CD4-positive, alpha-beta T cell treated with Interferon gamma for 1 hour (primary cell): ENCODE results near the gene HRCT1.
A peak's percentile ranks its signal among the peaks of the same experiment; 100 is the strongest.
"Not testable (repeated sequence)": the region's sequence is repeated elsewhere in the genome, so short reads cannot be mapped to it uniquely, and the experiment has no call there.

Experiments
- DNase-seq: peaks from one replicate; pipeline ENCODE4 v3.0.0-alpha.2; 2020

Gene HRCT1

DNA sequence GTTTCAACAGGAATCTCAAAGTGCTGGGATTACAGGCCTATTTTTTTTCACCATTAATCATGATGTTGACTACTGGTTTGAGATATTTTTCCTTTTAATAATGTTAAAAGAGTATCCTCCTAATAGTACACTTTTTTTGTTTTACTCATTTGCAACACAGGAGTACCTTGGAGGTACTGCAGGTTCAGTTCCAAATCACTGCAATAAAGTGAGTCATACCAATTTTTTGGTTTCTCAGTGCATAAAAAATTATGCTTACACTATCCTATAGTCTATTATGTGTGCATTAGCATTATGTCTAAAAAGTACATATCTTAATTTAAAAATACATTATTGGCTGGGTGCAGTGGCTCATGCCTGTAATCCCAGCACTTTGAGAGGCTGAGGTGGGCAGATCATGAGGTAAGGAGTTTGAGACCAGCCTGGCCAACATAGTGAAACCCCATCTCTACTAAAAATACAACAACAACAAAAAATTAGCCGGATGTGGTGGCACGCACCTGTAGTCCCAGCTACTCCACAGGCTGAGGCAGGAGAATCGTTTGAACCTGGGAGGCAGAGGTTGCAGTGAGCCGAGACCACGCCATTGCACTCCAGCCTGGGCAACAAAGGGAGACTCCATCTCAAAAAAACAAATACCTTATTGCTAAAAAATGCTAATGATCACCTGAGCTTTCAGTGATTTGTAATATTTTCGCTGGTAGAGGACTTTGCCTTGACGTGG is 8.5 kb upstream of the HRCT1 start:
- DNase-seq: not testable (repeated sequence)

- DNase-seq: no peak
Measured at GRCh38 chr9:35898337-35898736, 7.7 kb upstream of the HRCT1 start.

DNA sequence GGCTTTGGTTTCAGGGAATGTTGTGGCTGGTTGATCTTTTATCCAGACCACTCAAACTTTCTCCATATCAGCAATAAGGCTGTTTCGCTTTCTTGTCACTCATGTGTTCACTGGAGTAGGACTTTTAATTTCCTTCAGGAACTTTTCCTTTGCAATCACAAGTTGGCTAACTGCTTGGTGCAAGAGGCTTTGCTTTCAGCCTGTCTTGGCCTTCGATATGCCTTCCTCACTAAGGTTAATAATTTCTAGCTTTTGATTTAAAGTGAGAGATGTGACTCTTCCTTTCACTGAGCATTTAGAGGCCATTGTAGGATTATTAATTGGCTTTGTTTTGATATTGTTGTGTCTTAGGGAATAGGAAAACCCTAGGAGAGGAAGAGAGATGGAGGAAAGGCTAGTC is 7.0 kb upstream of the HRCT1 start:
- DNase-seq: no peak

DNA sequence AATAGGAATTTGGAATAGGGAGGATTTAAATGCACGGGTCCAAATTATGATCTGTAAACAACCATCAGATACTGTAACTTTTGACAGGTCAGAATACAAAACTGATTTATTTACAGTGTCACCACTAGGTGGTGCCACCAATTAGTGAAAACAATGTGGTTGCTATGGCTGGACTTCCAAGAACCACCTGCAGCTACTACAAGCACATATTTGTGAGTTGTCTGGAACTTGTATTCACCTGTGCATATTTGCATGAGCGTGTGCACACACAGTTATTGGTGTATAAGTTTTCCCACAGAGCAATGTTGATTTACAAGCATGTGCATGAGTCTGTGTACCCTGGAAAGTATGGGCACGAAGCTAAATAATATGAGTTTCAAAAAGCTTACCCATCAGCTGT is 3.0 kb upstream of the HRCT1 start:
- peak; percentile 18 for DNase-seq

GRCh38 chr9:35904338-35904737 is 1.7 kb upstream of the HRCT1 start:
- DNase-seq: no peak

DNA sequence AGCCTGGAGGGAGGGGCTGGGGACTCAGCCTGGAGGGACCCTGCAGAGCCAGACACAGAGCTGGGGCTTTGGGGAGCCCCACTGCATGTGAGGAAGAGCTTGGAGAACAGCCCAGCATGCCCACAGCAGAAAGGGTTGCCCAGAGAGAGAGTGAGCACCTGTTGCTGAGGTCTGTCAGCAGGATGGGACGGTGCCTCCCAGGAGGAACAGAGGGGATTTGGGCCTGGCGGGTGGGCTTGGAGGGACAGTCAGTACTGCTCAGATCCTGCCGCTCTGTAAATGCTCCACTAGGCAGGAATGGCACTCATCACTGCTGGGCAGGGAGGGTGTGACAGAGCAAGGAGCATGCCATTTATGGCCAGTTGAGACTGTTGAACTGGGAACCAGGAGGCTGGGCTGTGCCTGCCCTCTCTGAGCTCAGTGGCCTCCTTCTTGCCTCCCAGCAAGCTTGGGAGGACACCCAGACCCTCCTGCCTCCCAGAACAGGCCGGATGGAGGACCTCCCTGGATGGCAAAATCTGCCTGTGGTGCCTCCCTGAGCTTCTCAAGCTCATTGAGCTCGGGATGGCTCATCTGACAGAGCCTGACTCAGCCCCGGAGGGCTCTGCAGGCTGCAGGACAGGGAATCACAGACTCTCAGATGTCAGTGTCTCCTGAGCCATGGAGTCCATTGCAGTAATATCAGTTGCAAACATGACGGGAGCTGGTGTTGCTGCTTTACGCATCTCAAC is 786 bp upstream of the HRCT1 start:
- DNase-seq: no peak

GRCh38 chr9:35906923-35907699 is 1.1 kb downstream of the HRCT1 start:
- no peak for DNase-seq

- no peak for DNase-seq
Measured at GRCh38 chr9:35907711-35908503, 1.9 kb downstream of the HRCT1 start.

GRCh38 chr9:35908504-35909125 is 2.6 kb downstream of the HRCT1 start:
- no peak for DNase-seq

- no peak for DNase-seq
Measured at GRCh38 chr9:35909274-35909673, 3.3 kb downstream of the HRCT1 start, which contains the start of gene SPAAR. Gene SPAAR (plus strand): TSS chr9:35909490. CDS start chr9:35910464, 974 bp downstream.

DNA sequence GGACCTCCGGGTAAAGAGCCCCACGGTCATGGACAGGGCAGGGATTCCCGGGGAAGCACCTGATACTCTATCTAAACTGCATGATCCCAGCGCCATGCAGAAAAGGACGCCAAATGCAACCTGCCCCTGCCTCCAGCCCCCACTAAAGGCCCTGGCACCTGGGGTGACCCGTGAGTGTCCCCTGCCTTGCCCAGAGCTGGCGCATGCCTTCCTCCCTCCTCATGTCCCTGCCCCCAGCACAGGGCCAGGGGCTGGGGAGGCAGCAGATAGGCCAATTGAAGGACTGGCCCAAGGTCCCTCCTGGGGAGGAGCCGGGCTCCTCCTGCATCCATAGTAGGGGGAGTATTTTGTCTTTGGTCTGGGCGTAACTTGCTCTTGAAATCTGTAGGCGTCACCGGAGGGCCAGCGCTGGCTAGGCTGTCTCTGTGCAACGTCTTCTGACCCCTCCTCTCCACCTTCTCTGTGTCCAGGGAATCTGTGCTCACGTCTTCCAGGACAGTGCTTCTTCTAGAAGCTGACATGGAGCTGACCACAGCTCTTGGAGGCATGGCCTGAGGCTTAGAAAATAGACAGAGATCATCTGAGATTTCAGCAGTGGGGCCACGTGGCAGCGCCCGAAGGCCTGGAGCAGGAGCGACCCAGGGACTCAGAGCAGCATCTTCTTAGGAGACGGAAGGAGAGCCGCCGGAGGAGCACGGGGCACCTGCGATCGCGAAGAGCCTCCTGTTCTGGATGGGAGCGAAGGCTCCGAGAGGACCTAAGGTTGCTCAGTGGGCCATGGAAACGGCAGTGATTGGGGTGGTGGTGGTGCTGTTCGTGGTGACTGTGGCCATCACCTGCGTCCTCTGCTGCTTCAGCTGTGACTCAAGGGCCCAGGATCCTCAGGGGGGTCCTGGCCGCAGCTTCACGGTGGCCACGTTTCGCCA is 3.9 kb downstream of the HRCT1 start:
- DNase-seq: no peak

DNA sequence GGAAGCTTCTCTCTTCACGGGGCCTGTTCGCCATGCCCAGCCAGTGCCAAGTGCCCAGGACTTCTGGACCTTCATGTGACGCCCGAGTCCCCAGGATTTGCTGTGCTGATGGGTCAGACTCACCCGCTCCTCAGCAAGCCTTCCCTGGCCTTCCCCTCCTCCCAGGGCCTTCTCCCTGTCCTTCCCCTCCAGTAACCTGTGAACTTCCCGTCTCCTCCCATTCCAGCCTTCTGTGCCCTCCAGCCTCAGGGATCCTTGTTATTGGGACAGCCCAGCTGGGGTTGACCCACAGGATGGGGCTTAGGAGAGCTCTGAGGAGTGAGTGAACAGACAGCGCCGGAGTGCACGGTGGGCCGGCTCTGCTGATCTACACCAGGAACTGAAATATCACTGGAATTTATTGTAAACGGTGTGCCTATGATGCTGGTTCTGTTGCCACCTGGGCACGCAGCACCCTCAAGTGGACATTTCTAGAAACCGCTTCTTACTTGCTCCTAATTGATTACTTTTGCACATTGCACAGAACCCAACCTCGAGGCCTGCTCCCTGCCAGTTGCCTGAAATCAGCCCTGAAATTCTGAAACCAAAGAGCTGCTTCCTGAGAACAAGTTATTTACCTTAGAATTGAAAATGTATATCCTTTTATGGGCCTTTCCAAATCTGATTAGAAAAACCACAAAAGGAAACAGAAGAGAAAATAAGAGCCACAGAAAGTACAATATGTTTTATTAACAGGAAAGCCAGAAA is 4.8 kb downstream of the HRCT1 start:
- peak; percentile 35 for DNase-seq

DNA sequence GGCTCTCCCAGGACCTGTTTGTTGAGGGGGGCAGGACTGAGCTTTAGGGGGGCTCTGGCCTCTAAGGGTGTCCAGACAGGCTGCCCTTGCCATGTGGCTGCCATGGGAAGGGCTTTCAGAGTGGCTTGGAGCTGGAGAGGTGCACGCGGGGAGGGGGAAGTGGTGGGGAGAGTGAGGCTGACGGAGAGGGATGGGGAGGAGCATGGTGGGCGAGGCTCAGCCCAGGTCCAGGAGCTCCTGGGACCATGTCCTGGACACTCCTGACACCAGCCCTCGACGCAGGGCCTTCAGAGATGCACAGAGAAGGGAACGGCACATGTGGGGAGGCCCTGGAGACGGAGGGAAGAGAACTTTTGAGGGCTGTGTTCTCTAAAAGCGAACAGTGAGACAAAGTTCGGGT is 5.7 kb downstream of the HRCT1 start:
- DNase-seq: no peak

DNA sequence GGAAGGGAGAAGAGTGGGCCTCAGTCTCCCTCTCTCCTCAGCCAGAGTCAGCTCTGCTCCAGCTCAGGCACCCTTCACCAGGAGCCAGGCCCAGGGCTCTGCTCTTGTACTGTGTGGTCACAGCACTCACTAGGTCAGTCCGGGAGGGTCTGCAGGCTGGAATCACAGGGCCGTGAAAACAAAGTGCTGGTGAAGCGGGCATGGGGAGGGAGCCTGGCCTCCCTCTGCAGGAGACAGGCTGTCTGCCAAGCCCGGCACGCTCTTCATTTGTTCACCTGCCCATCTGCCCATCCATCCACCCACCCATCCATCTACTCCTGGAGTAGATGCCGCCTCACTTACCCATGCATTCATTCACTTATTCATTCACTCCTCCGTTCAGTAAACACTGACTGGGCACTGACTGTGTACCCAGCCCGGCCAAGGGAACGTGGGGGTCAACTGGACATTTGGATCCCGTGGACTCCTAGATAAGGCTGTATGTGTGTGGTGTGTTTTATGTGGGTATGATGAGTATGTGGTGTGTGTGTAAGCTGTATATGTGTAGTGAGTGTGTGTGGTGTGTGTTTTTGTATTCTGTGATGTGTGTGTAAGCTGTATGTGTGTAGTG is 6.9 kb downstream of the HRCT1 start:
- no peak for DNase-seq

GRCh38 chr9:35913429-35913828 is 7.4 kb downstream of the HRCT1 start:
- not testable (repeated sequence) for DNase-seq

DNA sequence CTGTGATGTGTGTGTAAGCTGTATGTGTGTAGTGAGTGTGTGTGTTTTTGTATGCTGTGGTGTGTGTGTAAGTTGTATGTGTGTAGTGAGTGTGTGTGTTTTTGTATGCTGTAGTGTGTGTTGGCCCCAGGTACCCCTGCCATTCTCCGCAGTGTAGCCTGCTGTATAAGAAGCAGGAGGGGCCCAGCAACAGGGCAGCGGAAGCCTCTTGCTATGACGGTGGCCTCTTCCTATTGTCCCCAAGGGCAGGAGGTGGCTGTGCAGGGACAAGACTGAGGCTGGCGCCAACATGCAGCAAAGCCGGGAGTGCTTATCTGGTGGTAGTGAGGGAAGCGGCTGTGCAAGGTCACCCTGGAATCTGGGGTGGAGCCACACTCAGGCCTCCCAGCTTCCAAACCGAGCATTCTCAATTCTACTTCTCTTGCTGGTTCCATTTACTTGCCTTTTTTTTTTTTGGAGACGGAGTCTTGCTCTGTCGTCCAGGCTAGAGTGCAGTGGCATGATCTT is 8.4 kb downstream of the HRCT1 start:
- peak; percentile 22 for DNase-seq

GRCh38 chr9:35915681-35916294 is 9.8 kb downstream of the HRCT1 start:
- DNase-seq: no peak

DNA sequence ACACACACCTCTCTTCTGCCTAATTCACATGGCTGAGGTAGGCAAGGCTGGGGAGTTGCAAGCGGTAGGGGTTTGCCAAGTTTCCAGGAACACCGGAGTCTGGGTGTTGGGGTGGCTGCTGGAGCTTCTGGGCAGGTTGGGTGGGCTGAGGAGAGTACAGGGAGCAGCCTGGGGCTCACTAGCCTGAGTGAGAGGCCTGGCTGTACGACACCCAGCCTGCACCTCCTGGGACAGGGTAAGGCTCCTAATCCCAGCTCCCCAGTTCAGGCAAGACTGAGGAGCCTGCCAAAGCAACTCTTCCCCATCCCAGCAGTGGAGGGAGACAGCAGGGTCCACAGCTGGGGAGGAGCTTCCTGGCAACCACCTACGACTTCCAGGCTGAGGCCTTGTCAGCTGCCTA is 11.3 kb downstream of the HRCT1 start:
- no peak for DNase-seq

GRCh38 chr9:35918780-35919179 is 12.8 kb downstream of the HRCT1 start:
- DNase-seq: no peak
